Immature natural killer cell (primary cell): ENCODE results near the gene TGM2. TPM values are rescaled to one million over a fixed set of nuclear protein-coding genes. Genes with fewer than 3 reads are reported as not detected.

ENCODE experiments used
- DNase-seq, 3 donors: peaks; one replicate each; pipeline ENCODE4 v3.0.0; 2022; ENCODE audit warnings: mixed read lengths in 1 of 3
- H3K27ac Mint-ChIP-seq, 6 donors: one replicate each; pipeline ENCODE4 v1.8.0; 2020; ENCODE audit warnings: mixed read lengths in 6 of 6, mild to moderate bottlenecking in 5 of 6, inconsistent platforms in 4 of 6, moderate library complexity in 3 of 6
- H3K27me3 Mint-ChIP-seq, 3 donors: one replicate each; pipeline ENCODE4 v1.8.0; 2020 to 2021; ENCODE audit warnings: low read depth in 3 of 3, mild to moderate bottlenecking in 3 of 3, mixed read lengths in 3 of 3, moderate library complexity in 3 of 3, inconsistent platforms in 1 of 3
- H3K36me3 Mint-ChIP-seq, 3 donors: one replicate each; pipeline ENCODE4 v1.8.0; 2020; ENCODE audit warnings: mixed read lengths in 3 of 3, inconsistent platforms in 2 of 3, mild to moderate bottlenecking in 2 of 3
- H3K4me1 Mint-ChIP-seq, 2 donors: one replicate each; pipeline ENCODE4 v1.8.0; 2020; ENCODE audit warnings: inconsistent platforms in 2 of 2, mild to moderate bottlenecking in 2 of 2, mixed read lengths in 2 of 2, moderate library complexity in 1 of 2
- H3K4me3 Mint-ChIP-seq, 5 donors: one replicate each; pipeline ENCODE4 v1.8.0; 2020; ENCODE audit warnings: mild to moderate bottlenecking in 5 of 5, mixed read lengths in 5 of 5, inconsistent platforms in 3 of 5, moderate library complexity in 3 of 5
- H3K9me3 Mint-ChIP-seq, 6 donors: one replicate each; pipeline ENCODE4 v1.8.0; 2020; ENCODE audit warnings: mild to moderate bottlenecking in 6 of 6, mixed read lengths in 6 of 6, inconsistent platforms in 4 of 6, moderate library complexity in 3 of 6
- polyA plus RNA-seq, 3 donors: library from polyadenylated mRNA; unstranded; fragments of 300-500 nt; fragmentation: Illumina TruSeq; gene quantifications; one replicate each; pipeline ENCODE4 v1.2.3, GENCODE V29; 2021

Gene TGM2
- polyA plus RNA-seq, 3 donors from 2014 or later = not detected

- H3K9me3 Mint-ChIP-seq = peaks cover 0 to 2% (median 0%) of the 10 kb centered on the region in 6 donors
- DNase-seq = no peak
- H3K27ac Mint-ChIP-seq = no peak overlapping the region
- H3K4me1 Mint-ChIP-seq = no peaks in the 10 kb centered on the region
- peaks cover 0 to 7% (median 3%) of the 10 kb centered on the region in 3 donors for H3K27me3 Mint-ChIP-seq
- H3K36me3 Mint-ChIP-seq = peaks cover 0 to 4% (median 0%) of the 10 kb centered on the region in 3 donors
- H3K4me3 Mint-ChIP-seq = no peak overlapping the region
Observed at GRCh38 chr20:38194971-38195504, 30.0 kb upstream of the TGM2 start.

- Mint-ChIP-seq H3K4me3 (no peak overlapping the region), H3K36me3 (peaks cover 0 to 4% (median 0%) of the 10 kb centered on the region in 3 donors), H3K4me1 (no peaks in the 10 kb centered on the region), H3K27ac (no peak overlapping the region), H3K27me3 (peaks cover 0 to 7% (median 5%) of the 10 kb centered on the region in 3 donors), H3K9me3 (peaks cover 0 to 2% (median 0%) of the 10 kb centered on the region in 6 donors)
- no peak for DNase-seq
Observed at GRCh38 chr20:38193586-38194105, 28.6 kb upstream of the TGM2 start.

GRCh38 chr20:38192323-38192885, 27.3 kb upstream of the TGM2 start:
- peaks cover 0 to 7% (median 4%) of the 10 kb centered on the region in 3 donors for H3K27me3 Mint-ChIP-seq
- H3K4me3 Mint-ChIP-seq = no peak overlapping the region
- no peak for DNase-seq
- no peaks in the 10 kb centered on the region for H3K4me1 Mint-ChIP-seq
- H3K9me3 Mint-ChIP-seq = peaks cover 0 to 2% (median 0%) of the 10 kb centered on the region in 6 donors
- H3K36me3 Mint-ChIP-seq = peaks cover 0 to 4% (median 0%) of the 10 kb centered on the region in 3 donors
- H3K27ac Mint-ChIP-seq = no peak overlapping the region

- peaks cover 0 to 7% (median 4%) of the 10 kb centered on the region in 3 donors for H3K27me3 Mint-ChIP-seq
- no peak overlapping the region for H3K27ac Mint-ChIP-seq
- H3K9me3 Mint-ChIP-seq = peaks cover 0 to 2% (median 0%) of the 10 kb centered on the region in 6 donors
- H3K4me1 Mint-ChIP-seq = no peaks in the 10 kb centered on the region
- DNase-seq = no peak
- H3K4me3 Mint-ChIP-seq = no peak overlapping the region
- peaks cover 0 to 4% (median 0%) of the 10 kb centered on the region in 3 donors for H3K36me3 Mint-ChIP-seq
Observed at GRCh38 chr20:38191654-38192053, 26.6 kb upstream of the TGM2 start.

GRCh38 chr20:38190936-38191371, 25.9 kb upstream of the TGM2 start:
- Mint-ChIP-seq H3K4me3 (no peak overlapping the region), H3K36me3 (peaks cover 0 to 4% (median 0%) of the 10 kb centered on the region in 3 donors), H3K27me3 (peaks cover 0 to 5% (median 4%) of the 10 kb centered on the region in 3 donors), H3K9me3 (peaks cover 0 to 2% (median 0%) of the 10 kb centered on the region in 6 donors), H3K27ac (no peak overlapping the region), H3K4me1 (no peaks in the 10 kb centered on the region)
- no peak for DNase-seq

GRCh38 chr20:38190166-38190565, 25.1 kb upstream of the TGM2 start:
- Mint-ChIP-seq H3K27me3 (peaks cover 0 to 5% (median 4%) of the 10 kb centered on the region in 3 donors), H3K4me1 (no peaks in the 10 kb centered on the region), H3K4me3 (no peak overlapping the region), H3K27ac (no peak overlapping the region), H3K9me3 (peaks cover 0 to 2% (median 0%) of the 10 kb centered on the region in 6 donors), H3K36me3 (peaks cover 0 to 4% (median 0%) of the 10 kb centered on the region in 3 donors)
- no peak for DNase-seq

GRCh38 chr20:38187517-38187916, 22.4 kb upstream of the TGM2 start:
- H3K4me1 Mint-ChIP-seq = no peaks in the 10 kb centered on the region
- no peaks in the 10 kb centered on the region for H3K9me3 Mint-ChIP-seq
- H3K36me3 Mint-ChIP-seq = no peaks in the 10 kb centered on the region
- H3K27me3 Mint-ChIP-seq = peaks cover 2 to 5% (median 4%) of the 10 kb centered on the region in 3 donors
- H3K27ac Mint-ChIP-seq = no peak overlapping the region
- H3K4me3 Mint-ChIP-seq = no peak overlapping the region
- no peak for DNase-seq

GRCh38 chr20:38186788-38187221, 21.7 kb upstream of the TGM2 start:
- H3K4me3 Mint-ChIP-seq = no peak overlapping the region
- peaks cover 2 to 8% (median 4%) of the 10 kb centered on the region in 3 donors for H3K27me3 Mint-ChIP-seq
- no peaks in the 10 kb centered on the region for H3K36me3 Mint-ChIP-seq
- no peak overlapping the region for H3K27ac Mint-ChIP-seq
- H3K4me1 Mint-ChIP-seq = no peaks in the 10 kb centered on the region
- DNase-seq = no peak
- no peaks in the 10 kb centered on the region for H3K9me3 Mint-ChIP-seq

- no peak for DNase-seq
- Mint-ChIP-seq H3K36me3 (no peaks in the 10 kb centered on the region), H3K9me3 (no peaks in the 10 kb centered on the region), H3K4me3 (no peak overlapping the region), H3K4me1 (no peaks in the 10 kb centered on the region), H3K27ac (no peak overlapping the region), H3K27me3 (peaks cover 2 to 15% (median 2%) of the 10 kb centered on the region in 3 donors)
Observed at GRCh38 chr20:38184101-38184500, 19.0 kb upstream of the TGM2 start.

GRCh38 chr20:38181971-38182370, 16.9 kb upstream of the TGM2 start:
- H3K4me3 Mint-ChIP-seq = no peak overlapping the region
- no peak for DNase-seq
- no peaks in the 10 kb centered on the region for H3K36me3 Mint-ChIP-seq
- H3K27ac Mint-ChIP-seq = no peak overlapping the region
- no peaks in the 10 kb centered on the region for H3K9me3 Mint-ChIP-seq
- peaks cover 2 to 15% (median 3%) of the 10 kb centered on the region in 3 donors for H3K27me3 Mint-ChIP-seq
- no peaks in the 10 kb centered on the region for H3K4me1 Mint-ChIP-seq

- no peaks in the 10 kb centered on the region for H3K36me3 Mint-ChIP-seq
- H3K27me3 Mint-ChIP-seq = peaks cover 2 to 15% (median 4%) of the 10 kb centered on the region in 3 donors
- no peaks in the 10 kb centered on the region for H3K4me1 Mint-ChIP-seq
- no peak overlapping the region for H3K4me3 Mint-ChIP-seq
- H3K9me3 Mint-ChIP-seq = no peaks in the 10 kb centered on the region
- H3K27ac Mint-ChIP-seq = no peak overlapping the region
- DNase-seq = no peak
Observed at GRCh38 chr20:38181207-38181801, 16.2 kb upstream of the TGM2 start.

- DNase-seq = no peak
- H3K27ac Mint-ChIP-seq = no peak overlapping the region
- no peaks in the 10 kb centered on the region for H3K36me3 Mint-ChIP-seq
- H3K27me3 Mint-ChIP-seq = peaks cover 2 to 15% (median 4%) of the 10 kb centered on the region in 3 donors
- no peaks in the 10 kb centered on the region for H3K4me1 Mint-ChIP-seq
- no peak overlapping the region for H3K4me3 Mint-ChIP-seq
- H3K9me3 Mint-ChIP-seq = no peaks in the 10 kb centered on the region
Observed at GRCh38 chr20:38180781-38181180, 15.7 kb upstream of the TGM2 start.

GRCh38 chr20:38179846-38180245, 14.8 kb upstream of the TGM2 start:
- H3K36me3 Mint-ChIP-seq = no peaks in the 10 kb centered on the region
- no peak overlapping the region for H3K4me3 Mint-ChIP-seq
- H3K9me3 Mint-ChIP-seq = no peaks in the 10 kb centered on the region
- peaks cover 2 to 15% (median 4%) of the 10 kb centered on the region in 3 donors for H3K27me3 Mint-ChIP-seq
- no peak overlapping the region for H3K27ac Mint-ChIP-seq
- no peak for DNase-seq
- no peaks in the 10 kb centered on the region for H3K4me1 Mint-ChIP-seq

GRCh38 chr20:38178581-38178980, 13.5 kb upstream of the TGM2 start:
- Mint-ChIP-seq H3K9me3 (no peaks in the 10 kb centered on the region), H3K27ac (no peak overlapping the region), H3K36me3 (no peaks in the 10 kb centered on the region), H3K27me3 (peaks cover 2 to 11% (median 3%) of the 10 kb centered on the region in 3 donors), H3K4me1 (no peaks in the 10 kb centered on the region), H3K4me3 (no peak overlapping the region)
- DNase-seq = no peak
